Endothelial cell (in vitro differentiated cells): ENCODE data around the gene IL15RA. TPM values are rescaled to one million over a fixed set of nuclear protein-coding genes. Genes with fewer than 3 reads are reported as not detected.
"Not testable (repeated sequence)": the region's sequence is repeated elsewhere in the genome, so short reads cannot be mapped to it uniquely, and the experiment has no call there.

Experiments
- DNase-seq: peaks from one replicate; pipeline ENCODE4 v3.0.0; 2021; ENCODE audit warnings: low spot score
- H3K27ac Mint-ChIP-seq: one replicate; pipeline ENCODE4 v1.8.0; 2021; ENCODE audit warnings: mixed read lengths, inconsistent platforms; ENCODE audit not compliant: unreplicated experiment
- H3K27me3 Mint-ChIP-seq: one replicate; pipeline ENCODE4 v1.8.0; 2021; ENCODE audit warnings: mild to moderate bottlenecking, moderate library complexity, mixed read lengths, inconsistent platforms; ENCODE audit not compliant: unreplicated experiment
- H3K36me3 Mint-ChIP-seq: one replicate; pipeline ENCODE4 v1.8.0; 2021; ENCODE audit warnings: mild to moderate bottlenecking, low read depth, mixed read lengths, inconsistent platforms; ENCODE audit not compliant: unreplicated experiment
- H3K4me1 Mint-ChIP-seq: one replicate; pipeline ENCODE4 v1.8.0; 2021; ENCODE audit warnings: mild to moderate bottlenecking, mixed read lengths, inconsistent platforms; ENCODE audit not compliant: unreplicated experiment
- H3K4me3 Mint-ChIP-seq: one replicate; pipeline ENCODE4 v1.8.0; 2021; ENCODE audit warnings: mild to moderate bottlenecking, mixed read lengths, inconsistent platforms; ENCODE audit not compliant: unreplicated experiment
- H3K9me3 Mint-ChIP-seq: one replicate; pipeline ENCODE4 v1.8.0; 2021; ENCODE audit warnings: mixed read lengths, inconsistent platforms; ENCODE audit not compliant: unreplicated experiment
- CTCF ChIP-seq: fragments of 200-600 bp; sonication (generic); IDR thresholded peaks from one replicate; pipeline ENCODE4 v1.5.0; 2021; ENCODE audit warnings: antibody characterized with exemption; ENCODE audit not compliant: unreplicated experiment
- total RNA-seq: library from RNA; stranded (reverse); fragmentation: NEBNext Ultra II Directional; extraction: Animal tissue kit (Norgen Biotek cat#: 25700); gene quantifications from one replicate; pipeline ENCODE4 v1.2.1, GENCODE V29; 2021; ENCODE audit not compliant: unreplicated experiment

The IL15RA gene
- total RNA-seq, 1 donor from 2014 or later = 0.97 TPM

DNA sequence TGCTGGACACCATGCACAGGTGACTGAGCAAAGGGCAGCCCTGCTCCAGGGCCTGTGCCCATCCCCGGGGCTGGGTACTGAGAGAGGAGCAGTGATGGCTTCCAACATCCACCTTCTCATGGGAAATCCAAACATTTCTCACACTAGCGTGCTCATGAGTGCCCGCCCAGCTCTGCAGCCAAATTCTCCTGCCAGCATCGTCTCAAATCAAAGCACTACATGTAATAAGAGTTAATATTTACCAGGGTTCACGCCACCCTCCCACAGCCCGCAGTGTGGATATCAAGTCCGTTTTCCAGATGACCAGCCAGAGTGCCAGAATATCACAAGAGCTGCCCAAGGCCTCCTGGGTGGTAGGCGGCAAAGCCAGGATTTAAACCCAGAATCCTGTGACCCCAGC is 12.1 kb downstream of the IL15RA start:
- H3K4me3 Mint-ChIP-seq = no peak overlapping the region

DNA sequence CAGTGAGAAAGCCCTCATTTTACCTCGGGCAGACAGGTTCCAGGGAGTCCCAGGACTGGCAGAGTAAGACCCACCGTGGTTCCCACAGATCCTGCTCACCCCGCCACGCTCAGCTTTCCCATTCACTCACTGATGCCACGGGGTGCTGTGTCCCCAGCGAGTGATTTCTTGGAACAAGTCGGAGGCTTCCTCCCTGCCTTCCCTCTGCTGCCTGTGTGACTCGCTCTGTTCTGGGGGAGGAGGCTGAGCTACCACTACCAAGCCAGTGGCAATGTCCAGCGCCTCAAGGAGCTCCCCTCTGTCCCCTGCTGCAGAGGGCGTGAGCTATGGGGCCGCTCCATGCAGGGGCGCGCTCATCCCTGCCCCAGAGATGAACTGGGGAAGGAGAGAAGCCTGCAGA is 12.6 kb downstream of the IL15RA start:
- Mint-ChIP-seq H3K9me3 (no peaks in the 10 kb centered on the region), H3K27ac (no peak overlapping the region), H3K4me3 (no peak overlapping the region), H3K36me3 (peaks cover 3% of the 10 kb centered on the region), H3K27me3 (peaks cover 9% of the 10 kb centered on the region), H3K4me1 (peaks cover 4% of the 10 kb centered on the region)
- DNase-seq = no peak
- TF ChIP-seq CTCF = no peak

More for the DNA sequence above, 12.1 kb downstream of the IL15RA start:
- no peaks in the 10 kb centered on the region for H3K9me3 Mint-ChIP-seq
- H3K36me3 Mint-ChIP-seq = peaks cover 3% of the 10 kb centered on the region
- DNase-seq = no peak
- peaks cover 6% of the 10 kb centered on the region for H3K4me1 Mint-ChIP-seq
- H3K27ac Mint-ChIP-seq = no peak overlapping the region
- TF ChIP-seq CTCF = no peak
- H3K27me3 Mint-ChIP-seq = peaks cover 9% of the 10 kb centered on the region

GRCh38 chr10:5963591-5963990 is 13.8 kb downstream of the IL15RA start:
- DNase-seq = no peak
- Mint-ChIP-seq H3K27me3 (peaks cover 13% of the 10 kb centered on the region), H3K36me3 (peaks cover 3% of the 10 kb centered on the region), H3K9me3 (no peaks in the 10 kb centered on the region), H3K27ac (no peak overlapping the region), H3K4me1 (peaks cover 7% of the 10 kb centered on the region), H3K4me3 (no peak overlapping the region)
- TF ChIP-seq CTCF = no peak

- Mint-ChIP-seq H3K4me1 (peaks cover 9% of the 10 kb centered on the region), H3K4me3 (no peak overlapping the region), H3K27me3 (peaks cover 13% of the 10 kb centered on the region), H3K27ac (no peak overlapping the region), H3K36me3 (peaks cover 3% of the 10 kb centered on the region), H3K9me3 (no peaks in the 10 kb centered on the region)
- DNase-seq = no peak
- no peak for TF ChIP-seq CTCF
These were observed 14.3 kb downstream of the IL15RA start for GRCh38 chr10:5963071-5963470.

DNA sequence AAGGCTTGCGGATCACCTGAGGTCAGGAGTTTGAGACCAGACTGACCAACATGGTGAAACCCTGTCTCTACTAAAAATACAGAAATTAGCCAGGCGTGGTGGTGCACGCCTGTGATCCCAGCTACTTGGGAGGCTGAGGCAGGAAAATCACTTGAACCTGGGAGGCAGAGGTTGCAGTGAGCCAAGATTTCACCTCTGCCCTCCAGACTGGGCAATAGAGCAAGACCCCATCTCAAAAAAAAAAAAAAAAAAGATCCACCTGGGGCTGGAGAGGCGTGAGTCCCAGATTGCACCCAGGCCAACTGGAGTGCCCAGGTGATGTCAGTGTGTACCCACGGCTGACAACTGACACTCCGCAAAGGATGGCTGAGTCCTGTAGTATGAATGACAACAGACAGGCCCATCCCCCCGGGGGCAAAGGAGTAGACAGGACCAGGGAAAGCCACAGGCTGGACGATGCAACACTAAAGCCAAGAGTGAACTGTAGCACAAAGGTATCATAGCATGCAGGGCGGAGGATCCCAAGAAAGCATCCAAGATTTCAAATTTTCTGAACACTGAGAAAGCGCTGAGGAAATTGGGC is 14.9 kb downstream of the IL15RA start:
- not testable (repeated sequence) for H3K27ac Mint-ChIP-seq, H3K36me3 Mint-ChIP-seq, DNase-seq, H3K9me3 Mint-ChIP-seq, H3K4me3 Mint-ChIP-seq
- H3K27me3 Mint-ChIP-seq = peaks cover 13% of the 10 kb centered on the region
- H3K4me1 Mint-ChIP-seq = peaks cover 12% of the 10 kb centered on the region
